BJ (cell line): ENCODE results near the gene LRIT3. TPM values are rescaled to one million over a fixed set of nuclear protein-coding genes. Genes with fewer than 3 reads are reported as not detected.

Experiments used
- CTCF ChIA-PET: fragments of 350-600 bp; formaldehyde crosslinking; extraction: SDS; loops from one replicate; lab custom pipeline; 2021; ENCODE audit warnings: antibody characterized with exemption, inconsistent platforms; lab: Yijun Ruan, JAX
- POLR2A ChIA-PET: fragments of 300-600 bp; sonication (Branson Sonifier 250); formaldehyde crosslinking; extraction: SDS; loops from one replicate; lab custom pipeline; 2021; ENCODE audit warnings: antibody characterized with exemption; lab: Charles Lee
- DNase-seq: peaks from one replicate; pipeline ENCODE4 v3.0.0-alpha.2; 2011; ENCODE audit warnings: low read depth
- H3K27me3 ChIP-seq: 2 replicates; pipeline ENCODE4 v1.6.0; 2011; ENCODE audit warnings: low read length; ENCODE audit not compliant: control insufficient read depth, insufficient read depth
- H3K36me3 ChIP-seq: 2 replicates; pipeline ENCODE4 v1.5.1; 2011; ENCODE audit warnings: low read length; ENCODE audit not compliant: control insufficient read depth, insufficient read depth
- H3K4me3 ChIP-seq: 2 replicates; pipeline ENCODE4 v1.5.1; 2011; ENCODE audit warnings: low read depth, mild to moderate bottlenecking, control low read depth, low read length
- CTCF ChIP-seq: IDR thresholded peaks from 2 replicates; pipeline ENCODE4 v1.5.1; 2011; ENCODE audit warnings: low read depth, mild to moderate bottlenecking, control low read depth, inconsistent platforms, low read length, moderate library complexity; ENCODE audit not compliant: insufficient read depth
- polyA plus RNA-seq: library from polyadenylated mRNA; depleted of rRNA; stranded (reverse); fragments of >200 nt; gene quantifications from 2 replicates; pipeline ENCODE4 v1.2.3, GENCODE V29; 2011

The LRIT3 gene
- polyA plus RNA-seq, 1 experiment, result 0.01 TPM

GRCh38 chr4:109912706-109913595 lies 65.0 kb downstream of the LRIT3 start, which contains the start of gene EGF:
Gene EGF, plus strand, starts transcription at chr4:109912883. Its CDS starts 453 bp downstream, at chr4:109913336.
- H3K4me3 ChIP-seq, result no peak within 1 kb of the TSS
- no peaks in the 10 kb centered on the region for H3K27me3 ChIP-seq
- no peak for DNase-seq
- ChIA-PET CTCF (interaction anchor here (0.8 kb wide), 1 partner anchor 480 kb away, joined by 3 read pairs; the partner anchor contains the start of gene SEC24B), POLR2A (no interaction called here)
- H3K36me3 ChIP-seq, result no peaks in the 10 kb centered on the region
- TF ChIP-seq CTCF, result no peak

GRCh38 chr4:109913596-109914241 lies 65.8 kb downstream of the LRIT3 start:
- ChIA-PET POLR2A (no interaction called here), CTCF (interaction anchor here (0.8 kb wide), 1 partner anchor 480 kb away, joined by 3 read pairs; the partner anchor contains the start of gene SEC24B)
- DNase-seq, result no peak
- Histone ChIP-seq H3K27me3 (no peaks in the 10 kb centered on the region), H3K4me3 (no peak overlapping the region), H3K36me3 (no peaks in the 10 kb centered on the region)
- TF ChIP-seq CTCF, result no peak

- POLR2A ChIA-PET, result no interaction called here
- Histone ChIP-seq H3K4me3 (no peak overlapping the region), H3K27me3 (no peaks in the 10 kb centered on the region), H3K36me3 (no peaks in the 10 kb centered on the region)
- DNase-seq, result no peak
- CTCF ChIA-PET, result no interaction called here
- no peak for TF ChIP-seq CTCF
Observed at GRCh38 chr4:109914322-109914721, 66.4 kb downstream of the LRIT3 start.

- POLR2A ChIA-PET, result no interaction called here
- CTCF ChIA-PET, result no interaction called here
- no peaks in the 10 kb centered on the region for H3K36me3 ChIP-seq
- no peak for DNase-seq
- no peak for TF ChIP-seq CTCF
- H3K4me3 ChIP-seq, result no peak overlapping the region
- no peaks in the 10 kb centered on the region for H3K27me3 ChIP-seq
Observed at GRCh38 chr4:109915385-109916026, 67.6 kb downstream of the LRIT3 start.

GRCh38 chr4:109916027-109916409 lies 68.1 kb downstream of the LRIT3 start:
- H3K36me3 ChIP-seq, result no peaks in the 10 kb centered on the region
- POLR2A ChIA-PET, result no interaction called here
- no peak overlapping the region for H3K4me3 ChIP-seq
- H3K27me3 ChIP-seq, result no peaks in the 10 kb centered on the region
- no peak for DNase-seq
- TF ChIP-seq CTCF, result no peak
- CTCF ChIA-PET, result interaction anchor here (0.6 kb wide), 1 partner anchor 83 kb away, joined by 3 read pairs; no protein-coding TSS in a partner anchor
